ENCODE measurements around the gene CELSR1. TPM values are rescaled to one million over a fixed set of nuclear protein-coding genes. Genes with fewer than 3 reads are reported as not detected.

The CELSR1 gene
- total RNA-seq, 1 experiment from 2014 or later: 22.6 TPM

- no peak for TF ChIP-seq CTCF (conservative IDR thresholded peaks at IDR 0.05)
- no CpG with 5 or more reads among the region's 20 CpGs for WGBS (ENCODE audit: extremely low coverage, insufficient read length, low lambda C conversion rate)
- no peaks in the 10 kb centered on the region for H3K4me1 Mint-ChIP-seq
- no peak overlapping the region for H2AFZ ChIP-seq (ENCODE audit: low read length)
- H4K8ac ChIP-seq (replicated peaks; ENCODE audit: insufficient read length, low read depth, low read length): no peak overlapping the region
- H3K9me3 Mint-ChIP-seq: no peaks in the 10 kb centered on the region
- no peak overlapping the region for H3K14ac ChIP-seq (ENCODE audit: insufficient read depth, low read length)
- H3K79me2 ChIP-seq (ENCODE audit: insufficient read depth, low read length): no peaks in the 10 kb centered on the region
- H3K23ac ChIP-seq (ENCODE audit: insufficient read length, low read depth, low read length): no peak overlapping the region
- no peak overlapping the region for H3K4me3 Mint-ChIP-seq
- no peak overlapping the region for H3K18ac ChIP-seq (ENCODE audit: insufficient read length, low read depth, low read length)
- no peak overlapping the region for H3K4ac ChIP-seq (ENCODE audit: low read depth, low read length)
- no peak overlapping the region for H3K56ac ChIP-seq (ENCODE audit: insufficient read length, low read depth, low read length)
- H2BK20ac ChIP-seq (ENCODE audit: low read depth, low read length, poor library complexity, severe bottlenecking): no peak overlapping the region
- no peak overlapping the region for H2AK5ac ChIP-seq (ENCODE audit: insufficient read length, low read length)
- H3K9me3 ChIP-seq (ENCODE audit: control insufficient read depth, low read depth, low read length): no peaks in the 10 kb centered on the region
- H3K36me3 Mint-ChIP-seq (ENCODE audit: insufficient read depth in 1 of 3, low read depth in 3 of 3): peaks cover 42 to 93% (median 86%) of the 10 kb centered on the region in 3 experiments
- H2BK15ac ChIP-seq (ENCODE audit: low read depth, low read length): no peak overlapping the region
- H3K27ac ChIP-seq (ENCODE audit: insufficient read length, low read depth, low read length): no peak overlapping the region
- H3K9ac ChIP-seq (ENCODE audit: extremely low read depth, insufficient read length, low read length): no peak overlapping the region
- H2BK120ac ChIP-seq (ENCODE audit: low read depth, low read length, poor library complexity, severe bottlenecking): no peak overlapping the region
- no peak overlapping the region for H3T11ph ChIP-seq (ENCODE audit: low read length)
- no peak overlapping the region for H2BK12ac ChIP-seq (ENCODE audit: insufficient read length, low read depth, low read length)
- H4K20me1 ChIP-seq (ENCODE audit: control insufficient read depth, insufficient read depth, insufficient read length): no peaks in the 10 kb centered on the region
- no peaks in the 10 kb centered on the region for H3K27me3 ChIP-seq (ENCODE audit: insufficient read depth, low read length)
- H3K27me3 Mint-ChIP-seq (ENCODE audit: low read depth): no peaks in the 10 kb centered on the region
- no peaks in the 10 kb centered on the region for H3K23me2 ChIP-seq (ENCODE audit: insufficient read length, low read depth, low read length, poor library complexity, severe bottlenecking)
- H3K27ac Mint-ChIP-seq: peak overlapping the region in 2 of 3 experiments; percentile 53 to 84; a peak in 2 of 7 replicates
- no peaks in the 10 kb centered on the region for H3K4me1 ChIP-seq (ENCODE audit: insufficient read depth, low read length)
- H3K4me2 ChIP-seq (ENCODE audit: insufficient read depth, insufficient read length, low read length): no peak overlapping the region
- H4K5ac ChIP-seq (ENCODE audit: insufficient read length, low read depth, low read length): no peak overlapping the region
- H2BK5ac ChIP-seq (ENCODE audit: insufficient read length, low read length): no peak overlapping the region
- H3K79me1 ChIP-seq (ENCODE audit: insufficient read depth, low read depth, low read length, poor library complexity, severe bottlenecking): no peaks in the 10 kb centered on the region
- H4K91ac ChIP-seq (ENCODE audit: insufficient read length, low read depth, low read length): no peak overlapping the region
- DNase-seq: no peak
Measured at GRCh38 chr22:46320716-46321386, 216.6 kb downstream of the CELSR1 start.

Measured in H9 (cell line).